22Rv1 (cell line): Measurements from ENCODE around the gene KCNAB1.
"Not testable (repeated sequence)": the region's sequence is repeated elsewhere in the genome, so short reads cannot be mapped to it uniquely, and the experiment has no call there.

Source experiments
- H3K27ac ChIP-seq: fragments of 450-650 bp; 2 replicates; pipeline ENCODE4 v1.5.1; 2017
- ZFX ChIP-seq: fragments of 450-650 bp; IDR thresholded peaks from 2 replicates; pipeline ENCODE4 v1.6.1; 2017; ENCODE audit warnings: antibody characterized with exemption, borderline replicate concordance
- TF ChIP-seq, protein P1 (sequence below): fragments of 450-650 bp; IDR thresholded peaks from 2 replicates; pipeline ENCODE4 v1.5.1; 2017; ENCODE audit warnings: mild to moderate bottlenecking

KCNAB1 gene

GRCh38 chr3:156259896-156260295 lies 139.5 kb downstream of the KCNAB1 start:
- H3K27ac ChIP-seq, result no peak overlapping the region
- TF ChIP-seq, protein P1, sequence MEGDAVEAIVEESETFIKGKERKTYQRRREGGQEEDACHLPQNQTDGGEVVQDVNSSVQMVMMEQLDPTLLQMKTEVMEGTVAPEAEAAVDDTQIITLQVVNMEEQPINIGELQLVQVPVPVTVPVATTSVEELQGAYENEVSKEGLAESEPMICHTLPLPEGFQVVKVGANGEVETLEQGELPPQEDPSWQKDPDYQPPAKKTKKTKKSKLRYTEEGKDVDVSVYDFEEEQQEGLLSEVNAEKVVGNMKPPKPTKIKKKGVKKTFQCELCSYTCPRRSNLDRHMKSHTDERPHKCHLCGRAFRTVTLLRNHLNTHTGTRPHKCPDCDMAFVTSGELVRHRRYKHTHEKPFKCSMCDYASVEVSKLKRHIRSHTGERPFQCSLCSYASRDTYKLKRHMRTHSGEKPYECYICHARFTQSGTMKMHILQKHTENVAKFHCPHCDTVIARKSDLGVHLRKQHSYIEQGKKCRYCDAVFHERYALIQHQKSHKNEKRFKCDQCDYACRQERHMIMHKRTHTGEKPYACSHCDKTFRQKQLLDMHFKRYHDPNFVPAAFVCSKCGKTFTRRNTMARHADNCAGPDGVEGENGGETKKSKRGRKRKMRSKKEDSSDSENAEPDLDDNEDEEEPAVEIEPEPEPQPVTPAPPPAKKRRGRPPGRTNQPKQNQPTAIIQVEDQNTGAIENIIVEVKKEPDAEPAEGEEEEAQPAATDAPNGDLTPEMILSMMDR, result no peak
- no peak for TF ChIP-seq ZFX

- H3K27ac ChIP-seq, result no peak overlapping the region
- TF ChIP-seq, protein P1, result no peak
- no peak for TF ChIP-seq ZFX
These were observed 140.0 kb downstream of the KCNAB1 start for GRCh38 chr3:156260331-156260730.

DNA sequence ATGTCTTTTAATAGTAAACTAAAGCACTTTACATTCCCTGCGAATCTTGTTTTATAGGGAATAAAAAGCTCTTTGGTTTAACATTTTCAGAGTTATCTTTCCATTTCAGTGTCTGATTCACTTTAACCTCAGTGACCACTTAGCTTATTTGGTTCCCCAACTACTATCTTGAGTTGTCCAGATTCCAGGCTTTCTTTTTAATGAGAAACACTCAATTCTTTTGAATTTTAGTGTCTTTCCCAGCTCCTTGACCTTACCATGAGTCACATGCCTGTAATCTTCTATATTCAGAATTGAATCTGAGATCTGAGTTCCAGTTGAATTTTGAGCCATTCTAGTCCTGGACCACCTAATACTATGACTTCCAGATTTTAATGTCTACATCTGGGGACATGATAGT lies 144.4 kb downstream of the KCNAB1 start:
- no peak overlapping the region for H3K27ac ChIP-seq
- TF ChIP-seq, protein P1, result no peak
- no peak for TF ChIP-seq ZFX

DNA sequence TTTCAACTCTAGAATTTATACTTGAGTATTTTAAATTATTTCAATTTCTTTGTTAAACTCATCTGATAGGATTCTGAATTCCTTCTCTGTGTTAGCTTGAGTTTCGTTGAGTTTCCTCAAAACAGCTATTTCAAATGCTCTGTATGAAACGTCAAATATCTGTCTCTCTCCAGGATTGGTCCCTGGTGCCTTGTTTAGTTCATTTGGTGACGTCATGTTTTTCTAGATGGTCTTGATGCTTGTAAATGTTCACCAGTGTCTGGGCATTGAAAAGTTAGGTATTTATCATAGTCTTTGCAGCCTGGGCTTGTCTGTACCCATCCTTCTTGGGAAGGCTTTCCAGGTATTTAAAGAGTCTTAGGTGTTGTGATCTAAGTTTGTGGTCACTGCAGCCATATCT lies 151.1 kb downstream of the KCNAB1 start:
- no peak for TF ChIP-seq ZFX
- TF ChIP-seq, protein P1, result no peak

DNA sequence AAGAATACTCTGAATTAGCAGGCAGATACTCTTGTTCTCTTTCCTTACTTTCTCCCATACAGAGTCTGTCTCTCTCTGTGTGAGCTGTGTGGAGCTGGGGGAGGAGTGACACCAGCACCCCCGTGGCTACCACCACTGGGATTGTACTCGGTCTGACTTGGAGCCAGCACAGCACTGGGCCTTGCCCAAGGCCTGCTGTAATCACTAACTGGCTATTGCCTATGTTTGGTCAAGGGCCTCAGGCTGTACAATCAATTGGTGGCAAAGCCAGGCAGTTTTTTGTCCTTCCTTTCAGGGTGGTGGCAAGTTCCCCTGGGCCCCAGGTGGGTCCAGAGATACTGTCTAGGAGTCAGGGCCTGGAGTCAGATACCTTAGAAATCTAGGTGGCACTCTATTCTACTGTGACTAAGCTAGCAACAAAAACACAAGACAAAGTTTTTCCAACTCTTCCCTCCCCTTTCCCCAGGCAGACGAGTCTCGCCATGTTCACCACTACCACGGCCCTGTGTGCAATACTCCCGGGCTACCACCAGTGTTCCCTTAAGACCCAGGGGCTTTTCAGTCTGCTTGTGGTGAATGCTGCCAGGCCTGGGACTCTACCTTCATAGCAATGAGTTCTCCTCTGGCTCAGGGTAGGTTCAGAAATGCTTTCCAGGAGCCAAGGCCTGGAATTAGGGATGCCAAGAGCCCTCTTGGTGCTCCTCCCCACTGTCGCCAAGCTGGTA lies 151.8 kb downstream of the KCNAB1 start:
- TF ChIP-seq, protein P1, result no peak
- no peak for TF ChIP-seq ZFX
- no peak overlapping the region for H3K27ac ChIP-seq

More for the DNA sequence above, 151.1 kb downstream of the KCNAB1 start:
- H3K27ac ChIP-seq, result no peak overlapping the region

DNA sequence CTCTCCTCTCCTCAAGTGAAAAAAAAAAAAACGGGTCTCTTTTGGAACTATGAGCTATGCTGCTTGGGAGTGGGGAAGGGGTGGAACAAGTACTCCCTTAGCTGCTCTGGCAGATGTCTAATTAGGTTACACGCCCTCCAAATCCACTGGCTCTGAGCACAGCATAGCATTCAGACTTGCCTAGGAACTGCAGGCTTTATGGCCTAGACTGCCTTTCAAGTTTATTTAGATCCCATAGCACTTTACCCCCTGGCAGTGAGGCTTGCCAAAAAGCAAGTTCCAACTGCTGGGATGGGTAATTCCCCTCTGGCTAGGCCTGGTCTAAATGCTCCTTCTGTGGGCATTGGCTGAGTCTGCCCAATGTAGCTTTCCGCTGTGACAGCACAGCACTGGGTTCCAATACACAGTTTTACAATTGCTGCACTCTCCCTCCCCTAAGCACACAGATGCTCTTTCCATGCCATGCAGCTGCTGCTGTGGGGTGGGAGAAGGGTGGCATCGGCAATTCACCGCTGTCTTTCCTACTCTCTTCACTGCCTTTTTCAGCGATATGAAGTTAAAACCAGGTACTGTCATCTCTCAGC lies 152.8 kb downstream of the KCNAB1 start:
- H3K27ac ChIP-seq, result no peak overlapping the region

DNA sequence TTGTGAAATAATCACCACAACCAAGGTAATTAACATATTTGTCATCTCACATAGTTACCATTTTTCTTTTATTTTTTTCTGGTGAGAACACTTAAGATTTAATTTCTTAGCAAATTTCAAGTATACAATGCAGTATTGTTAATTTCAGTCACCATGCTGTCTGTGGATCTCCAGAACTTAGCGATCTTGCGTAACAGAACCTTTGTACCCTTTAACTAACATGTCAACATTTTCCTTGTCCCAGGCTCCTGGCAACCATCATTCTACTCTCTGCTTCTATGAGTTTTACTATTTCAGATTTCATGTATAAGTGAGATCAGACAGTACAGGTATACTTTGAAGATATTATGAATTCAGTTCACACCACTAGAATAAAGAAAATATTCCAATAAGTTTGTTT lies 154.4 kb downstream of the KCNAB1 start:
- no peak overlapping the region for H3K27ac ChIP-seq
- TF ChIP-seq, protein P1, result no peak
- no peak for TF ChIP-seq ZFX

More for the DNA sequence above, 152.8 kb downstream of the KCNAB1 start:
- no peak for TF ChIP-seq ZFX
- TF ChIP-seq, protein P1, result no peak

DNA sequence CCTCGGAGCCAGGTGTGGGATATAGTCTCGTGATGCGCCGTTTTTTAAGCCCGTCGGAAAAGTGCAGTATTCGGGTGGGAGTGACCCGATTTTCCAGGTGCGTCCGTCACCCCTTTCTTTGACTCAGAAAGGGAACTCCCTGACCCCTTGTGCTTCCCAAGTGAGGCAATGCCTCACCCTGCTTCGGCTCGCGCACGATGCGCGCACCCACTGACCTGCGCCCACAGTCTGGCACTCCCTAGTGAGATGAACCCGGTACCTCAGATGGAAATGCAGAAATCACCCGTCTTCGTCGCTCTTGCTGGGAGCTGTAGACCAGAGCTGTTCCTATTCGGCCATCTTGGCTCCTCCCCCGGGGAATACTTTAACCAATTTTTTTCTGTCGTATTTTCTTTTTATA lies 164.3 kb downstream of the KCNAB1 start:
- H3K27ac ChIP-seq, result not testable (repeated sequence)
